H9 (cell line): ENCODE results near the gene ALAS1. TPM values are rescaled to one million over a fixed set of nuclear protein-coding genes. Genes with fewer than 3 reads are reported as not detected.
A peak's percentile ranks its signal among the peaks of the same experiment; 100 is the strongest.

ENCODE experiments used
- DNase-seq: peaks from one replicate; pipeline ENCODE4 v3.0.0-alpha.2; 2017
- H2AFZ ChIP-seq: one replicate; pipeline ENCODE4 v1.6.1; 2013; ENCODE audit warnings: mild to moderate bottlenecking, low read length, control low read depth, moderate library complexity
- H2AK5ac ChIP-seq: 2 replicates; pipeline ENCODE4 v1.6.1; 2013; ENCODE audit warnings: low read length, control low read depth, mixed read lengths; ENCODE audit not compliant: insufficient read length
- H2BK120ac ChIP-seq: one replicate; pipeline ENCODE4 v1.6.1; 2013; ENCODE audit warnings: low read depth, mild to moderate bottlenecking, low read length, control low read depth, inconsistent platforms; ENCODE audit not compliant: poor library complexity, severe bottlenecking
- H2BK12ac ChIP-seq: 2 replicates; pipeline ENCODE4 v1.6.1; 2013; ENCODE audit warnings: low read length, control low read depth, mixed read lengths, low read depth; ENCODE audit not compliant: insufficient read length
- H2BK15ac ChIP-seq: 2 replicates; pipeline ENCODE4 v1.6.1; 2013; ENCODE audit warnings: low read depth, low read length, control low read depth
- H2BK20ac ChIP-seq: one replicate; pipeline ENCODE4 v1.6.1; 2013; ENCODE audit warnings: low read depth, mild to moderate bottlenecking, low read length, control low read depth, inconsistent platforms; ENCODE audit not compliant: poor library complexity, severe bottlenecking
- H2BK5ac ChIP-seq: 2 replicates; pipeline ENCODE4 v1.6.1; 2013; ENCODE audit warnings: low read length, control low read depth, mixed read lengths; ENCODE audit not compliant: insufficient read length
- H3K14ac ChIP-seq: 2 replicates; pipeline ENCODE4 v1.6.1; 2013; ENCODE audit warnings: low read length, control low read depth; ENCODE audit not compliant: insufficient read depth
- H3K18ac ChIP-seq: 2 replicates; pipeline ENCODE4 v1.6.1; 2013; ENCODE audit warnings: low read depth, mild to moderate bottlenecking, mixed read lengths, low read length, control low read depth; ENCODE audit not compliant: insufficient read length
- H3K23ac ChIP-seq: 2 replicates; pipeline ENCODE4 v1.6.1; 2013; ENCODE audit warnings: low read length, control low read depth, mixed read lengths, low read depth; ENCODE audit not compliant: insufficient read length
- H3K23me2 ChIP-seq: 2 replicates; pipeline ENCODE4 v1.6.1; 2013; ENCODE audit warnings: low read depth, mild to moderate bottlenecking, mixed read lengths, low read length, control low read depth; ENCODE audit not compliant: insufficient read length, poor library complexity, severe bottlenecking
- H3K27ac ChIP-seq: 2 replicates; pipeline ENCODE4 v1.5.1; 2013; ENCODE audit warnings: low read length, control low read depth, mixed read lengths, low read depth; ENCODE audit not compliant: insufficient read length
- H3K27me3 ChIP-seq: 2 replicates; pipeline ENCODE4 v1.6.1; 2013; ENCODE audit warnings: low read length, control low read depth, inconsistent platforms; ENCODE audit not compliant: insufficient read depth
- H3K4ac ChIP-seq: 2 replicates; pipeline ENCODE4 v1.6.1; 2013; ENCODE audit warnings: low read depth, mild to moderate bottlenecking, control low read depth, inconsistent platforms, low read length, moderate library complexity
- H3K4me1 ChIP-seq: 2 replicates; pipeline ENCODE4 v1.6.1; 2013; ENCODE audit warnings: low read length, control low read depth, inconsistent platforms; ENCODE audit not compliant: insufficient read depth
- H3K4me2 ChIP-seq: 2 replicates; pipeline ENCODE4 v1.6.1; 2013; ENCODE audit warnings: low read length, control low read depth, mixed read lengths; ENCODE audit not compliant: insufficient read length, insufficient read depth
- H3K56ac ChIP-seq: 2 replicates; pipeline ENCODE4 v1.6.1; 2013; ENCODE audit warnings: low read depth, mild to moderate bottlenecking, mixed read lengths, low read length, control low read depth; ENCODE audit not compliant: insufficient read length
- H3K79me1 ChIP-seq: 2 replicates; pipeline ENCODE4 v1.6.1; 2013; ENCODE audit warnings: low read depth, mild to moderate bottlenecking, moderate library complexity, low read length, control low read depth, inconsistent platforms; ENCODE audit not compliant: insufficient read depth, poor library complexity, severe bottlenecking
- H3K79me2 ChIP-seq: 2 replicates; pipeline ENCODE4 v1.6.1; 2013; ENCODE audit warnings: low read length, control low read depth, inconsistent platforms; ENCODE audit not compliant: insufficient read depth
- H3K9ac ChIP-seq: 2 replicates; pipeline ENCODE4 v1.6.1; 2013; ENCODE audit warnings: low read length, control low read depth, mixed read lengths; ENCODE audit not compliant: insufficient read length; ENCODE audit errors: extremely low read depth
- H3K9me3 ChIP-seq: one replicate; pipeline ENCODE4 v1.6.1; 2013; ENCODE audit warnings: low read depth, low read length, inconsistent platforms; ENCODE audit not compliant: control insufficient read depth
- H3T11ph ChIP-seq: one replicate; pipeline ENCODE4 v1.6.1; 2013; ENCODE audit warnings: mild to moderate bottlenecking, low read length, control low read depth, inconsistent platforms
- H4K20me1 ChIP-seq: one replicate; pipeline ENCODE4 v1.6.1; 2013; ENCODE audit not compliant: control insufficient read depth, insufficient read length, insufficient read depth
- H4K5ac ChIP-seq: 2 replicates; pipeline ENCODE4 v1.6.1; 2013; ENCODE audit warnings: low read depth, mild to moderate bottlenecking, mixed read lengths, low read length, control low read depth; ENCODE audit not compliant: insufficient read length
- H4K8ac ChIP-seq: replicated peaks from 2 replicates; pipeline ENCODE4 v1.6.1; 2013; ENCODE audit warnings: low read length, control low read depth, mixed read lengths, low read depth; ENCODE audit not compliant: insufficient read length
- H4K91ac ChIP-seq: 2 replicates; pipeline ENCODE4 v1.6.1; 2013; ENCODE audit warnings: low read depth, mild to moderate bottlenecking, moderate library complexity, mixed read lengths, low read length, control low read depth; ENCODE audit not compliant: insufficient read length
- H3K27ac Mint-ChIP-seq, 3 experiments: 2 replicates in 2 of 3; 3 replicates in 1 of 3; pipeline ENCODE4 v1.8.0; 2020 to 2021; ENCODE audit warnings: mixed read lengths in 3 of 3, mild to moderate bottlenecking in 1 of 3, moderate library complexity in 1 of 3
- H3K27me3 Mint-ChIP-seq: 2 replicates; pipeline ENCODE4 v1.8.0; 2021; ENCODE audit warnings: low read depth, mild to moderate bottlenecking, moderate library complexity, mixed read lengths
- H3K36me3 Mint-ChIP-seq, 3 experiments: 2 replicates in 2 of 3; 3 replicates in 1 of 3; pipeline ENCODE4 v1.8.0; 2020 to 2021; ENCODE audit warnings: low read depth in 3 of 3, mixed read lengths in 3 of 3; ENCODE audit not compliant: insufficient read depth in 1 of 3
- H3K4me1 Mint-ChIP-seq, 2 experiments: 2 replicates each; pipeline ENCODE4 v1.8.0; 2020; ENCODE audit warnings: mixed read lengths in 2 of 2
- H3K4me3 Mint-ChIP-seq, 2 experiments: 2 replicates in 1 of 2; 3 replicates in 1 of 2; pipeline ENCODE4 v1.8.0; 2020 to 2021; ENCODE audit warnings: mild to moderate bottlenecking in 2 of 2, mixed read lengths in 2 of 2, moderate library complexity in 1 of 2
- H3K9me3 Mint-ChIP-seq, 2 experiments: 2 replicates in 1 of 2; 3 replicates in 1 of 2; pipeline ENCODE4 v1.8.0; 2020; ENCODE audit warnings: mild to moderate bottlenecking in 2 of 2, mixed read lengths in 2 of 2, moderate library complexity in 1 of 2
- CTCF ChIP-seq: fragments of 200-600 bp; sonication (generic); conservative IDR thresholded peaks from 3 replicates; pipeline ENCODE4 v1.8.0; 2021; ENCODE audit warnings: antibody characterized with exemption, mild to moderate bottlenecking
- WGBS: extraction: QIAGEN DNeasy Blood & Tissue Kit; methylation state at CpG from one replicate; pipeline ENCODE4 v1.1.7; 2013; ENCODE audit warnings: missing lambda C conversion rate, low lambda C conversion rate, mixed read lengths; ENCODE audit not compliant: insufficient read length; ENCODE audit errors: extremely low coverage; 5-methylcytosine and 5-hydroxymethylcytosine counted together
- total RNA-seq: library from RNA; stranded (reverse); gene quantifications from 2 replicates; pipeline ENCODE4 v1.2.1, GENCODE V29; 2021

ALAS1 gene
- total RNA-seq, 1 experiment from 2014 or later, result 39.1 TPM

DNA sequence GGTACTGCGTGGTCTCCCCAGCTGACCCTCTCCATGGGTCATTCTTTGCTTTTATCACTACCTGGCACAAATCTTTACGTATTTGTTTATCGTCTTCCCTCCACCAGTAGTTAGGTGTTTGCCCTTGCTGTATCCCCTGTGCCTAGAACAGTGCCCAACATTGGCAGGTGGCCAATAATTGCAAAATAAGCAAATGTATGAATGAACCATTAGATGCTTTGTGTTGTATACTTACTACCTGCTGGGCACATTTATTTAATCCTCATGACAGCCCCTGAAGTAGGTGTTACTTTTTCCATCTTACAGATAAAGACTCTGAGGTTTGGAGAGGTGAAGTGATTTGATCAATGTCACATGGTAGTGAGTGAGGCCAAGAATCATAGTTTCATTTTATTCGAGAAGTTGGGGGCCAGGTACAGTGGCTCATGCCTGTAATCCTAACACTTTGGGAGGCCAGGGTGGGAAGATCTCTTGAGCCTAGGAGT lies 43.0 kb downstream of the ALAS1 start:
- no peak for TF ChIP-seq CTCF
- H4K91ac ChIP-seq, result no peak overlapping the region
- no peaks in the 10 kb centered on the region for H3K79me1 ChIP-seq
- no peak overlapping the region for H3K27ac ChIP-seq
- H3K56ac ChIP-seq, result no peak overlapping the region
- no peak overlapping the region for H3K4me2 ChIP-seq
- H3K14ac ChIP-seq, result no peak overlapping the region
- H2BK20ac ChIP-seq, result no peak overlapping the region
- H3T11ph ChIP-seq, result no peak overlapping the region
- H3K4me1 ChIP-seq, result peaks cover 15% of the 10 kb centered on the region
- peaks cover 11% of the 10 kb centered on the region for H3K23me2 ChIP-seq
- no peaks in the 10 kb centered on the region for H4K20me1 ChIP-seq
- Mint-ChIP-seq H3K27ac (peak overlapping the region in 2 of 3 experiments; percentile 22 to 96; a peak in 3 of 7 replicates), H3K27me3 (peaks cover 29% of the 10 kb centered on the region), H3K9me3 (peaks cover 0 to 5% of the 10 kb centered on the region in 2 experiments; a peak in 2 of 5 replicates), H3K36me3 (peaks cover 0 to 10% (median 9%) of the 10 kb centered on the region in 3 experiments; a peak in 3 of 7 replicates), H3K4me3 (peak overlapping the region in 1 of 2 experiments; percentile 7; a peak in 2 of 5 replicates), H3K4me1 (peaks cover 39 to 49% of the 10 kb centered on the region in 2 experiments)
- no peak overlapping the region for H2BK15ac ChIP-seq
- peaks cover 5% of the 10 kb centered on the region; the same call in 1 of the 2 replicates for H3K79me2 ChIP-seq
- no peaks in the 10 kb centered on the region for H3K9me3 ChIP-seq
- H2BK12ac ChIP-seq, result no peak overlapping the region
- H4K8ac ChIP-seq, result no peak overlapping the region
- no peak overlapping the region for H3K23ac ChIP-seq
- no peak for DNase-seq
- no peak overlapping the region for H3K18ac ChIP-seq
- no peak overlapping the region for H4K5ac ChIP-seq
- no peak overlapping the region for H3K9ac ChIP-seq
- no peak overlapping the region for H2AFZ ChIP-seq
- WGBS, result no CpG with 5 or more reads among the region's 4 CpGs
- H2AK5ac ChIP-seq, result no peak overlapping the region
- H2BK5ac ChIP-seq, result no peak overlapping the region
- H3K4ac ChIP-seq, result no peak overlapping the region
- no peak overlapping the region for H2BK120ac ChIP-seq
- H3K27me3 ChIP-seq, result peaks cover 10% of the 10 kb centered on the region; the same call in 1 of the 2 replicates
